HepG2 (cell line): ENCODE results near the gene LGR6. TPM values are rescaled to one million over a fixed set of nuclear protein-coding genes. Genes with fewer than 3 reads are reported as not detected.

Experiments
- ATAC-seq: fragments of 200-7000 bp; cut with Tn5 transposase; 3 replicates; pipeline ENCODE4 v1.9.1; 2020; ENCODE audit warnings: mild to moderate bottlenecking, moderate library complexity
- BruUV-seq: library from RNA; stranded (reverse); fragments of 400-500 nt; replicated peaks from 2 replicates; lab custom pipeline; 2021; lab: Mats Ljungman, UMichigan
- CTCF ChIA-PET: fragments of 300-600 bp; formaldehyde crosslinking; extraction: SDS; loops from one replicate; lab custom pipeline; 2021; ENCODE audit warnings: low total read pairs, inconsistent platforms, low intra/inter-chr PET ratio; lab: Yijun Ruan, JAX
- POLR2A ChIA-PET: fragments of 350-600 bp; sonication (Branson Sonifier 250); formaldehyde crosslinking; loops from one replicate; lab custom pipeline; 2020; ENCODE audit warnings: antibody characterized with exemption, inconsistent platforms; lab: Yijun Ruan, JAX
- DNase-seq: peaks from one replicate; pipeline ENCODE4 v3.0.0-alpha.2; 2015; ENCODE audit warnings: low spot score
- FAIRE-seq: peaks from 3 replicates; lab custom pipeline; 2011; peaks lifted over from hg19 to GRCh38; lab: Jason Lieb, UNC
- H2AFZ ChIP-seq: one replicate; pipeline ENCODE4 v1.6.1; 2011; ENCODE audit warnings: low read length, inconsistent platforms
- H3K27ac ChIP-seq: fragments of 300-600 bp; 3 replicates; pipeline ENCODE4 v1.8.0; 2011; ENCODE audit warnings: mixed run types, mild to moderate bottlenecking, mixed read lengths, low read length, inconsistent platforms; ENCODE audit not compliant: insufficient read depth; ENCODE audit errors: extremely low read length
- H3K27me3 ChIP-seq, 2 experiments: fragments of 200-600 bp in 1 of 2; 2 replicates in 1 of 2; 3 replicates in 1 of 2; pipeline versions ENCODE4 v1.6.0 to v1.8.0; 2011; ENCODE audit warnings: low read length in 2 of 2, mild to moderate bottlenecking in 2 of 2, moderate library complexity in 2 of 2, inconsistent platforms in 1 of 2; ENCODE audit not compliant: insufficient read depth in 2 of 2, control insufficient read depth in 1 of 2
- H3K36me3 ChIP-seq, 2 experiments: fragments of 200-600 bp in 1 of 2; replicated peaks in 1 of 2; 2 replicates in 1 of 2; 3 replicates in 1 of 2; pipeline versions ENCODE4 v1.5.1 to v1.8.0; 2011; ENCODE audit warnings: low read length in 2 of 2, inconsistent platforms in 1 of 2; ENCODE audit not compliant: insufficient read depth in 2 of 2, control insufficient read depth in 1 of 2
- H3K4me1 ChIP-seq: 2 replicates; pipeline ENCODE4 v1.5.1; 2012; ENCODE audit warnings: low read length, inconsistent platforms; ENCODE audit not compliant: insufficient read depth
- H3K4me2 ChIP-seq: 2 replicates; pipeline ENCODE4 v1.6.0; 2011; ENCODE audit warnings: low read depth, low read length, inconsistent platforms
- H3K4me3 ChIP-seq, 3 experiments: fragments of 200-600 bp in 1 of 3; sonication (generic), shearing (Covaris generic) in 1 of 3; replicated peaks in 1 of 3; 2 replicates each; pipeline ENCODE4 v1.5.1; 2011 to 2016; ENCODE audit warnings: low read length in 3 of 3, inconsistent platforms in 2 of 3, low read depth in 2 of 3, mild to moderate bottlenecking in 2 of 3, control low read depth in 1 of 3, mixed read lengths in 1 of 3; ENCODE audit not compliant: insufficient read depth in 1 of 3
- H3K79me2 ChIP-seq: one replicate; pipeline ENCODE4 v1.6.1; 2011; ENCODE audit warnings: low read length, inconsistent platforms; ENCODE audit not compliant: insufficient read depth
- H3K9ac ChIP-seq: 2 replicates; pipeline ENCODE4 v1.6.0; 2011; ENCODE audit warnings: mild to moderate bottlenecking, low read depth, low read length, inconsistent platforms; ENCODE audit not compliant: insufficient read depth
- H3K9me3 ChIP-seq: 2 replicates; pipeline ENCODE4 v1.5.1; 2012; ENCODE audit warnings: mild to moderate bottlenecking, low read length
- H4K20me1 ChIP-seq: 2 replicates; pipeline ENCODE4 v1.6.0; 2011; ENCODE audit warnings: inconsistent platforms, mild to moderate bottlenecking, low read length, moderate library complexity; ENCODE audit not compliant: insufficient read depth
- AGO1 ChIP-seq: fragments of 200-400 bp; formaldehyde crosslinking; IDR thresholded peaks from 2 replicates; pipeline ENCODE4 v1.6.1; 2017; ENCODE audit warnings: mild to moderate bottlenecking, low read depth, low read length, moderate library complexity; ENCODE audit not compliant: poor library complexity, severe bottlenecking
- EZH2 ChIP-seq: conservative IDR thresholded peaks from 2 replicates; pipeline ENCODE4 v1.6.1; 2012; ENCODE audit warnings: mild to moderate bottlenecking, low read depth, low read length, moderate library complexity
- GMEB2 ChIP-seq: IDR thresholded peaks from 2 replicates; pipeline ENCODE4 v1.6.1; 2016; ENCODE audit warnings: missing biosample characterization, missing genetic modification reagents, low read depth
- MAX ChIP-seq: IDR thresholded peaks from 2 replicates; pipeline ENCODE4 v1.6.1; 2012; ENCODE audit warnings: inconsistent platforms
- MLXIP ChIP-seq: sonication (generic); formaldehyde crosslinking; IDR thresholded peaks from 2 replicates; pipeline ENCODE4 v1.9.0; 2021; ENCODE audit warnings: missing genetic modification reagents, borderline replicate concordance
- NR2F1 ChIP-seq, 2 experiments: fragments of 450-650 bp in 1 of 2; formaldehyde crosslinking in 1 of 2; IDR thresholded peaks; 2 replicates each; pipeline versions ENCODE4 v1.5.0 to v1.6.1; 2016 to 2020; ENCODE audit warnings: mild to moderate bottlenecking in 1 of 2, missing compliant biosample characterization in 1 of 2, missing genetic modification reagents in 1 of 2, moderate library complexity in 1 of 2
- ZNF3 ChIP-seq: IDR thresholded peaks from 2 replicates; pipeline ENCODE4 v1.7.0; 2017; ENCODE audit warnings: inconsistent platforms
- ZNF343 ChIP-seq: sonication (generic); formaldehyde crosslinking; IDR thresholded peaks from 2 replicates; pipeline ENCODE4 v1.4.0; 2020; ENCODE audit warnings: mild to moderate bottlenecking, missing genetic modification reagents
- ZNF414 ChIP-seq: sonication (generic); formaldehyde crosslinking; IDR thresholded peaks from 2 replicates; pipeline ENCODE4 v1.5.0; 2020; ENCODE audit warnings: missing genetic modification reagents
- ZNF549 ChIP-seq: sonication (generic); formaldehyde crosslinking; IDR thresholded peaks from 2 replicates; pipeline ENCODE4 v1.5.0; 2020; ENCODE audit warnings: missing genetic modification reagents
- ZNF709 ChIP-seq: sonication (generic); formaldehyde crosslinking; IDR thresholded peaks from 2 replicates; pipeline ENCODE4 v1.5.0; 2020; ENCODE audit warnings: mild to moderate bottlenecking, missing genetic modification reagents
- ZNF749 ChIP-seq: sonication (generic); formaldehyde crosslinking; IDR thresholded peaks from 2 replicates; pipeline ENCODE4 v1.8.0; 2022; ENCODE audit warnings: mild to moderate bottlenecking, missing genetic modification reagents, moderate library complexity, borderline replicate concordance
- ZNF816 ChIP-seq: sonication (generic); formaldehyde crosslinking; IDR thresholded peaks from 2 replicates; pipeline ENCODE4 v1.8.0; 2022; ENCODE audit warnings: missing genetic modification reagents, mild to moderate bottlenecking, borderline replicate concordance
- ZSCAN25 ChIP-seq: sonication (generic); formaldehyde crosslinking; IDR thresholded peaks from 2 replicates; pipeline ENCODE4 v1.8.0; 2022; ENCODE audit warnings: mild to moderate bottlenecking, missing genetic modification reagents
- WGBS: methylation state at CpG from one replicate; pipeline ENCODE4 v1.1.6; 2017; ENCODE audit warnings: low lambda C conversion rate; 5-methylcytosine and 5-hydroxymethylcytosine counted together
- in situ Hi-C: cut with HindIII; loops from 2 replicates; pipeline ENCODE4 v1.10.0; 2017; ENCODE audit warnings: low pct_unique_long_range_greater_than_20kb; ENCODE audit not compliant: extremely low pct_ligation_motif_present
- intact Hi-C: fragments of 100-400 bp; cut with micrococcal nuclease; formaldehyde crosslinking; loops from one replicate; pipeline ENCODE4 v1.10.0; 2022; ENCODE audit not compliant: unreplicated experiment
- polyA plus RNA-seq, 8 experiments: library from polyadenylated mRNA; depleted of rRNA in 3 of 8; stranded (reverse) in 7 of 8; unstranded in 1 of 8; fragments of >200 nt; fragmentation: Illumina TruSeq in 4 of 8; extraction: Trizol in 4 of 8; gene quantifications; 2 replicates each; pipeline versions ENCODE4 v1.2.1 to v1.2.3, GENCODE V29; 2011 to 2016; ENCODE audit warnings: low read depth in 4 of 8, missing spikeins in 1 of 8, mixed read lengths in 1 of 8; ENCODE audit not compliant: insufficient read depth in 1 of 8
- total RNA-seq, 5 experiments: library from RNA; depleted of rRNA; stranded (reverse); fragments of >200 nt; fragmentation: Illumina TruSeq; extraction: Trizol; gene quantifications; 2 replicates each; pipeline ENCODE4 v1.2.3, GENCODE V29; 2016; ENCODE audit warnings: low read depth in 1 of 5
- TF ChIP-seq, protein P1 (sequence below): sonication (generic); formaldehyde crosslinking; IDR thresholded peaks from 2 replicates; pipeline ENCODE4 v1.8.0; 2022; ENCODE audit warnings: mild to moderate bottlenecking, missing genetic modification reagents, moderate library complexity

Gene LGR6
- total and polyA plus RNA-seq, 2 of the 13 experiments (the other 11 are each of a cell fraction or from before 2014, with no cell fraction given): 0.07 TPM; not detected in 1

DNA sequence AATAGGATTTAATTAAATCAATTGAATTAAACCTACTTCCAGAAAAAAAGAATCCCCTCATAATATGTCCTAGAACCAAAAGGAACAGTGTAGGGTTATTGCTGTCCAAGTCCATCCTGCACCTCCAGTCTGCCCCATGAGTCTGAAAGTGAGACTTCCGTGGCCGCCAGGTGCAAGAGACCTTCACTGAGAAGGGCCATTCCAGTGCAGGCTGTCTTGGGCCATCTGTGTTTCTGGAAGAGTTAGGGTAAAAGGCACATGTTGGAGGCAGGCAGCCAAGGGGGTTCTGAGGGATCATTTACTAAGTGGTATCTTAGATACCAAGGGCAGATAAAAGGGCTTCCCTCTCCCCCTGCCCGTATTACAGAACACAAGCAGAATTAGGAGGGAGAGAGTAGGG is 117.1 kb downstream of the LGR6 start:
- ChIA-PET POLR2A (no interaction called here), CTCF (no interaction called here)
- intact Hi-C loops: no loop called here
- in situ Hi-C loops: no loop called here
- H3K4me3 ChIP-seq: no peak overlapping the region
- no peaks in the 10 kb centered on the region for H4K20me1 ChIP-seq
- BruUV-seq: no TSS peak
- H3K27ac ChIP-seq: no peak overlapping the region
- 75% methylated on average over 3 of the region's 3 CpGs for WGBS
- ATAC-seq (no peak), FAIRE-seq (no peak), DNase-seq (no peak)
- H2AFZ ChIP-seq: no peak overlapping the region
- H3K9ac ChIP-seq: no peak overlapping the region
- H3K79me2 ChIP-seq: no peaks in the 10 kb centered on the region
- H3K36me3 ChIP-seq: no peaks in the 10 kb centered on the region
- no peaks in the 10 kb centered on the region for H3K9me3 ChIP-seq
- no peak overlapping the region for H3K4me2 ChIP-seq
- H3K27me3 ChIP-seq: peaks cover 1 to 42% of the 10 kb centered on the region in 2 experiments; a peak in 4 of 5 replicates
- H3K4me1 ChIP-seq: no peaks in the 10 kb centered on the region
- no peak for TF ChIP-seq AGO1
- no peak for TF ChIP-seq MLXIP
- TF ChIP-seq ZNF343 (CRISPR knock-in tag): no peak
- no peak for TF ChIP-seq ZNF549 (CRISPR knock-in tag)
- no peak for TF ChIP-seq GMEB2 (CRISPR knock-in tag)
- TF ChIP-seq ZNF709: no peak
- TF ChIP-seq NR2F1 (CRISPR knock-in tag; IDR thresholded peaks at IDR 0.05): no peak
- TF ChIP-seq ZNF816 (CRISPR knock-in tag): no peak
- no peak for TF ChIP-seq ZNF749 (CRISPR knock-in tag)
- TF ChIP-seq MAX: no peak
- no peak for TF ChIP-seq ZSCAN25
- no peak for TF ChIP-seq ZNF414 (CRISPR knock-in tag)
- TF ChIP-seq EZH2: no peak
- TF ChIP-seq ZNF3 (CRISPR knock-in tag): no peak
- TF ChIP-seq, protein P1, sequence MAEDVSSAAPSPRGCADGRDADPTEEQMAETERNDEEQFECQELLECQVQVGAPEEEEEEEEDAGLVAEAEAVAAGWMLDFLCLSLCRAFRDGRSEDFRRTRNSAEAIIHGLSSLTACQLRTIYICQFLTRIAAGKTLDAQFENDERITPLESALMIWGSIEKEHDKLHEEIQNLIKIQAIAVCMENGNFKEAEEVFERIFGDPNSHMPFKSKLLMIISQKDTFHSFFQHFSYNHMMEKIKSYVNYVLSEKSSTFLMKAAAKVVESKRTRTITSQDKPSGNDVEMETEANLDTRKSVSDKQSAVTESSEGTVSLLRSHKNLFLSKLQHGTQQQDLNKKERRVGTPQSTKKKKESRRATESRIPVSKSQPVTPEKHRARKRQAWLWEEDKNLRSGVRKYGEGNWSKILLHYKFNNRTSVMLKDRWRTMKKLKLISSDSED (CRISPR knock-in tag): no peak
